Karpas-422 (cell line): ENCODE data around the gene FRAS1. TPM values are rescaled to one million over a fixed set of nuclear protein-coding genes. Genes with fewer than 3 reads are reported as not detected.
"Not testable (repeated sequence)": the region's sequence is repeated elsewhere in the genome, so short reads cannot be mapped to it uniquely, and the experiment has no call there.

Source experiments
- DNase-seq: peaks from one replicate; pipeline ENCODE4 v3.0.0-alpha.2; 2015
- H2AFZ ChIP-seq: fragments of 200-600 bp; sonication (generic); 2 replicates; pipeline ENCODE4 v1.6.1; 2014; ENCODE audit warnings: antibody characterized with exemption, low read length, mixed read lengths
- H3K27ac ChIP-seq: fragments of 200-600 bp; sonication (generic); 2 replicates; pipeline ENCODE4 v1.5.1; 2014; ENCODE audit warnings: mild to moderate bottlenecking, low read length, moderate library complexity
- H3K27me3 ChIP-seq: fragments of 200-600 bp; sonication (generic); 2 replicates; pipeline ENCODE4 v1.6.1; 2014; ENCODE audit warnings: low read length, mixed read lengths
- H3K36me3 ChIP-seq: fragments of 200-600 bp; sonication (generic); 2 replicates; pipeline ENCODE4 v1.6.1; 2014; ENCODE audit warnings: low read length, mixed read lengths; ENCODE audit not compliant: insufficient read depth
- H3K4me1 ChIP-seq: fragments of 200-600 bp; sonication (generic); 2 replicates; pipeline ENCODE4 v1.6.1; 2014; ENCODE audit warnings: mild to moderate bottlenecking, low read length, mixed read lengths
- H3K4me2 ChIP-seq: fragments of 200-600 bp; sonication (generic); 2 replicates; pipeline ENCODE4 v1.6.1; 2014; ENCODE audit warnings: low read length, low read depth, mild to moderate bottlenecking; ENCODE audit not compliant: poor library complexity, severe bottlenecking
- H3K4me3 ChIP-seq: fragments of 200-600 bp; sonication (generic); 2 replicates; pipeline ENCODE4 v1.5.1; 2014; ENCODE audit warnings: mild to moderate bottlenecking, antibody characterized with exemption, low read length, mixed read lengths
- H3K79me2 ChIP-seq: fragments of 200-600 bp; sonication (generic); 2 replicates; pipeline ENCODE4 v1.6.1; 2014; ENCODE audit warnings: mild to moderate bottlenecking, low read length, mixed read lengths
- H3K9ac ChIP-seq: fragments of 200-600 bp; sonication (generic); 2 replicates; pipeline ENCODE4 v1.6.0; 2014; ENCODE audit warnings: low read length
- H3K9me2 ChIP-seq: fragments of 200-600 bp; sonication (generic), shearing (Covaris generic); replicated peaks from 2 replicates; pipeline ENCODE4 v1.6.0; 2014; ENCODE audit warnings: mild to moderate bottlenecking, low read length, moderate library complexity; ENCODE audit not compliant: insufficient read depth
- H3K9me3 ChIP-seq: fragments of 300-700, 200-600 bp; sonication (generic); 2 replicates; pipeline ENCODE4 v1.6.1; 2014; ENCODE audit warnings: low read length, mixed read lengths
- H4K20me1 ChIP-seq: fragments of 200-600 bp; sonication (generic); 2 replicates; pipeline ENCODE4 v1.6.1; 2014; ENCODE audit warnings: mild to moderate bottlenecking, antibody characterized with exemption, low read length, low read depth; ENCODE audit not compliant: insufficient read depth
- total RNA-seq: library from RNA; depleted of rRNA; stranded (reverse); fragments of >200 nt; shearing (Covaris generic); gene quantifications from 2 replicates; pipeline ENCODE4 v1.2.3, GENCODE V29; 2014; ENCODE audit warnings: low replicate concordance

Gene FRAS1
- total RNA-seq, 1 experiment from 2014 or later: not detected

DNA sequence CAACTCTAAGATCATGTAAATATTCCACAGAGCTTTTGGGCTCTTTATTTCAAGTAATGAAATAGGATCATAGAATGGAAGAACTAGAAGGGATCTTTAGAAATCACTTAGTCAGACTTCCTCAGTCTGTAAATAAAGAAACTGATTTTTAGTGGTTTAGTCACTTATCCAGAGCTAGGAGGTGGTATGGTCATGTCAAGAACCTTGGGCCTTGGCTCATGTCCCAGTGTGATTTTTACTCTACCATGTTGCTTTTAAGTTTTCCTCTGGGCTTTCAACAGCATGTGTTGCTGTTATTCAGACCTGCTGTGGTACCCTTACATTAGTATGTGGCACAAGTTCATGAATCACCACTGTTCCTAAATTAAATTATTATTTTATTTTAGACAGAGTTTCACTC is 184.9 kb downstream of the FRAS1 start:
- H3K27ac ChIP-seq: no peak overlapping the region
- no peak overlapping the region for H2AFZ ChIP-seq
- no peaks in the 10 kb centered on the region for H3K79me2 ChIP-seq
- H4K20me1 ChIP-seq: no peaks in the 10 kb centered on the region
- no peaks in the 10 kb centered on the region for H3K9me3 ChIP-seq
- no peaks in the 10 kb centered on the region for H3K27me3 ChIP-seq
- H3K4me2 ChIP-seq: no peak overlapping the region
- H3K4me3 ChIP-seq: no peak overlapping the region
- no peaks in the 10 kb centered on the region for H3K36me3 ChIP-seq
- no peak for DNase-seq
- no peaks in the 10 kb centered on the region for H3K4me1 ChIP-seq
- H3K9me2 ChIP-seq: no peaks in the 10 kb centered on the region
- H3K9ac ChIP-seq: no peak overlapping the region

DNA sequence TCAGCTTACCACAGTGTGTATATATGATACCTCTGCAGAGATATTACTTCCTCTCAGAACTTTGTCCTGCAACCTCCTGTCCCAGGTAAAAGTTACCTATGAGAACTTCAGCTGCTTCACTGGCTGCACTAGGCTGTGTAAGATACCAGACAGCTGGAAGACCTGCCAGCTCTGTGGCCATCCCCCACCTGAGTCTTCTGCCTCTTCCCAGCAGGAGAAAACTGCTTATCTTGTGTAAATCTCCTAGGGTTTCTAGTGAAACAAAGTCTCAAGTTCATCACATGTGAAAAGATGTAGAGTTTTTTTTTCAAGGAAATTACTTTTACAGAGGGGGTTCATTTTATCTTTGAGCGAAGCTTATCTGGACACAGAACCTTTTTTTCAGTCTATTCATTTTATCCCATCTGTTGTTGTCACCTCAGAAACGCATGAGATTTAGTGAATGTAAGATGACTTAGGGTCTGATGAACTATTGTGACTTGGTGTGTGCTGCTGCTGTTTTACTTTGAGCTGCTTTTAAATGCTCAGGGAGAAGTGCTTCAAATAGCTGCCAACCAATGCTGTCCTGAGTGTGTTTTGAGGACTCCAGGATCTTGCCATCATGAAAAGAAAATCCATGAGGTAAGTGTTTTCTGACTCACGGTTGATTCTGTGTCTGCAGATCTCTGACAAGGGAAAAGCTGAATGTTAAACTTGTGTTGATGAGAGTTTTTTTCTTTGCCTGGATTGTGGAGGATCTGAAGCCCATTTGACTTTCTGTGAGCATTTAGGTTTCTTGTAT is 187.8 kb downstream of the FRAS1 start:
- no peaks in the 10 kb centered on the region for H3K27me3 ChIP-seq
- H3K79me2 ChIP-seq: no peaks in the 10 kb centered on the region
- no peak overlapping the region for H3K4me2 ChIP-seq
- H3K4me1 ChIP-seq: no peaks in the 10 kb centered on the region
- no peaks in the 10 kb centered on the region for H4K20me1 ChIP-seq
- no peak overlapping the region for H2AFZ ChIP-seq
- H3K27ac ChIP-seq: no peak overlapping the region
- DNase-seq: no peak
- no peaks in the 10 kb centered on the region for H3K36me3 ChIP-seq
- H3K9me2 ChIP-seq: no peaks in the 10 kb centered on the region
- no peak overlapping the region for H3K4me3 ChIP-seq
- H3K9me3 ChIP-seq: no peaks in the 10 kb centered on the region
- no peak overlapping the region for H3K9ac ChIP-seq

DNA sequence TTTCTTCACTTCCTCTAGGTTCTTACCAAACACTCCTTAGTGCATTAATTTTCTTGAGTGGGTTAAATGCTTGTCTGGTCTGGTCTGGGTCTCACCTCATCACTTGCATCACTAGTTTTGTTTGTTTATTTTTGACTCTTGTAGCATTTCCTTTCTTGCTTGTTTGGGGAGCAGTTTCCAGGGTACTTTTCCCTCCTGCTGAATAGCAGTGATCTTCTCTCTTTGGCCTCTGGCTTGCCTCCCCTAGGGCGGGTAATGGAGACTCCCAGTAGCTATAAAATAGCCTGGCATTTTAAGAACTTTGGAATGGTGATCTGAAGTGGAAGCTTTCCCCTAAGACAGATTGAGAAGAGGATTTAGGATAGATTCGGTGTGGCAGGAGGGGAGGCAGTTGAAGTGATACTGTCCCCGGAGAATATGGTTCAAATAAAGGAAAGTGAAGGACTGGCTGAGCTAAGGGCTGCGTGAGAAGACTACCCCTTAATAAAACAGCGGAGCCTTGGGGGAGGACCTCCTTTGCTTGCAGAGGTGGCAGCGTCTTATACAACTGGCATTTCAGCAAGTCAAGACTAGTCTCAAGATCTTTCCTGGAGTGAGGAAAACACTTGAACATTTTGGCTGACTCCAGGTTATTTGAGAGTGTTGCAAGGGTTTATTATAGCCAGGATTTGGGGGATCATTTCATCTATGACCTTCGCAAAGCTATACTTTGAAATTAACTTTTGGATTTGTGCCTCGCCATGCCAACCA is 190.6 kb downstream of the FRAS1 start:
- Histone ChIP-seq H3K9me2 (no peaks in the 10 kb centered on the region), H3K9me3 (no peaks in the 10 kb centered on the region), H4K20me1 (no peaks in the 10 kb centered on the region), H3K9ac (no peak overlapping the region), H3K4me1 (peaks cover 5% of the 10 kb centered on the region), H2AFZ (no peak overlapping the region), H3K4me2 (no peak overlapping the region), H3K4me3 (no peak overlapping the region), H3K27me3 (no peaks in the 10 kb centered on the region), H3K79me2 (no peaks in the 10 kb centered on the region), H3K27ac (no peak overlapping the region), H3K36me3 (no peaks in the 10 kb centered on the region)
- DNase-seq: no peak

DNA sequence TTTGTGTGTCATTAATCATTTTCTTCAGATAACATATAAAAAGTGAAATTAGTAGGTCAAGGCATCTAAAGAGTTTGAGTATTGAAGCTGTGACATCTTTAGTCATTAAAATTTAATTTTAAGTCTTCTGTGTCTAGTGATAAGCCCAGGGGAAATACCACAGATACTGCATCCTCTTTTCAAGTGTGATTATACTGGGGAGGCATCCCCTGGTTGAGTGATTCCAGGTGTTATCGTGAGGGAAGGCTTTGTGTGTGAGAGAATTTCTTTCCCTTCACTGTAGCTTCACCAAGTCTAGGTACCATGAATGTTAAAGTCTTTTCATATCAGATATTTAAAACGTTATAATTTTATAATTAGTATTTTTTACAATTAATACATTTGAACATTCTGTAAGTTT is 193.4 kb downstream of the FRAS1 start:
- Histone ChIP-seq H3K9ac (no peak overlapping the region), H3K4me3 (no peak overlapping the region), H3K4me1 (peaks cover 5% of the 10 kb centered on the region), H3K9me3 (no peaks in the 10 kb centered on the region), H3K27ac (no peak overlapping the region), H2AFZ (no peak overlapping the region), H3K27me3 (no peaks in the 10 kb centered on the region), H3K36me3 (no peaks in the 10 kb centered on the region), H3K4me2 (no peak overlapping the region), H4K20me1 (no peaks in the 10 kb centered on the region), H3K79me2 (no peaks in the 10 kb centered on the region), H3K9me2 (no peaks in the 10 kb centered on the region)
- peak; percentile 45 for DNase-seq

DNA sequence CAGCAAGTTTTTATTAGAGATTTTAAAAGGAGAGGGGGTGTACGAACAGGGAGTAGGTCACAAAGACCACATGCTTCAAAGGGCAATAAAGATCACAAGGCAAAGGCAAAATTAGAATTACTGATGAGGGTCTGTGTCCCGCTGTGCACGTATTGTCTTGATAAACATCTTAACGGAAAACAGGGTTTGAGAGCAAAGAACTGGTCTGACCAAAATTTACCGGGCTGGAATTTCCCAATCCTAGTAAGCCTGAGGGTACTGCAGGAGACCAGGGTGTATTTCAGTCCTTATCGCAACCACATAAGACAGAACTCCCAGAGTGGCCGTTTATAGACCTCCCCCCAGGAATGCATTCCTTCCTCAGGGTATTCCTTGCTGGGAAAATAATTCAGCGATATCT is 195.7 kb downstream of the FRAS1 start:
- H3K4me3 ChIP-seq, H2AFZ ChIP-seq, H3K4me2 ChIP-seq, H3K27me3 ChIP-seq, H3K79me2 ChIP-seq, H3K9me2 ChIP-seq, H3K27ac ChIP-seq, H3K9me3 ChIP-seq, H3K4me1 ChIP-seq, DNase-seq, H4K20me1 ChIP-seq, H3K36me3 ChIP-seq, H3K9ac ChIP-seq: not testable (repeated sequence)

DNA sequence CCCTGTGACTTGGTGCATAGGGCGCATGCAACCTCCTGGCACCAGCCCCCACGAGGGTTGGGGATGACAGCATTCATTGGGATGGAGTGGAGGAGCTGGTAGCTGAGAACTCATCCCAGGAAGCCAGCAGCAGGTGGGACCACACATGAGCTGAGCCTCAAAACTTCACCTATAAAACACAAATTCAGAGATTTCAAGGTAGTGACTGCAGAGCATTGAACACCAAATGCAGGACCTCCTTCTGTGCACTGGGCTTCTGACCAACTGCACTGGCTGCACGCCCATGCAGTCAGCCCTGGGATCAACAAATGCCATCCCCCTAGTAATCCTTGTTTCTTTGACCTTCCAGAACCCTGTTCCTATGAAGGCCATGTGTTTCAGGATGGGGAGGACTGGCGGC is 197.8 kb downstream of the FRAS1 start:
- H3K27ac ChIP-seq: no peak overlapping the region
- H3K4me1 ChIP-seq: peaks cover 5% of the 10 kb centered on the region
- DNase-seq: no peak
- no peak overlapping the region for H3K4me2 ChIP-seq
- H3K4me3 ChIP-seq: no peak overlapping the region
- no peaks in the 10 kb centered on the region for H3K9me2 ChIP-seq
- H3K79me2 ChIP-seq: no peaks in the 10 kb centered on the region
- H3K9ac ChIP-seq: no peak overlapping the region
- H3K27me3 ChIP-seq: no peaks in the 10 kb centered on the region
- no peaks in the 10 kb centered on the region for H4K20me1 ChIP-seq
- H3K9me3 ChIP-seq: no peaks in the 10 kb centered on the region
- no peak overlapping the region for H2AFZ ChIP-seq
- H3K36me3 ChIP-seq: no peaks in the 10 kb centered on the region

DNA sequence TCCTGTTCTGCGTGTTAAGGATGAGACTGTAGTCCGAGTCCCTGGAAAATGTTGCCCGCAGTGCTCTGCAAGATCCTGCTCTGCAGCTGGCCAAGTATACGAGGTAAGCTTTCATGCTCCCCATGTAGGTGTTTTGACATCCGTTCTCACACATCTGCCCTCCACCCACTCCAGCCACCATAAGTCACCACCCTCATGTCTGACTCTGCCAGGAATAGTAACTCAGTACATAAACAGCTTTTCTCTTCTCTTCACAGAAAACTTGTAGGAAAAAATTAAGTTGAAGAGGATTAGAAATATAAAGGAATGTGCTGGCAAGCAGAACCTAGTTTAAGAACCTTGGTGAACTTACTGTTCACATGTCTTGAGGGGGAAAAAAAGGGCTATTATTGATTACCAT is 207.9 kb downstream of the FRAS1 start:
- Histone ChIP-seq H3K9me3 (no peaks in the 10 kb centered on the region), H3K36me3 (no peaks in the 10 kb centered on the region), H3K4me1 (no peaks in the 10 kb centered on the region), H3K27ac (no peak overlapping the region), H3K9ac (no peak overlapping the region), H3K9me2 (no peaks in the 10 kb centered on the region), H3K27me3 (no peaks in the 10 kb centered on the region), H3K4me3 (no peak overlapping the region), H3K79me2 (no peaks in the 10 kb centered on the region), H4K20me1 (no peaks in the 10 kb centered on the region), H2AFZ (no peak overlapping the region), H3K4me2 (no peak overlapping the region)
- DNase-seq: no peak

DNA sequence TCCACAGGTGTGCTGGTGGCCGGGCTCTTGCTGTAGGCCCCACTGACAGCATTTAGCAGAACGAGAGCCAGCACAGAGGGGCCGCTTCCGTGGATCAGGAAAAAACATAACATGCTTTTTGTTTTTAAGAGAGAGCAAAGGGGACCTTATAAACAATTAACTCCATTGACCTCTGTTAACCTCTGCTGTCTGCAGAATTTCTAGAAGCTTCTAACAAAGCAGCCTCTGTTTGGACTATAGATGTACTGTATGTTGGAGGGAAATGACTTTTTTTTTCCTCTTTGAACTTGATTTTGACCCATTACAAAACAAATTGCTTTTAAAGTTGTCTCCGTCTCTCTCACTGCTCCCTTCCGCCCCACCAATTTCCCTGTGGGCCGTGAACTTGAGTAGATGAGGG is 210.7 kb downstream of the FRAS1 start:
- H3K9me2 ChIP-seq: no peaks in the 10 kb centered on the region
- no peak overlapping the region for H3K27ac ChIP-seq
- no peaks in the 10 kb centered on the region for H3K79me2 ChIP-seq
- no peaks in the 10 kb centered on the region for H3K9me3 ChIP-seq
- H4K20me1 ChIP-seq: no peaks in the 10 kb centered on the region
- H3K4me3 ChIP-seq: no peak overlapping the region
- no peak overlapping the region for H3K9ac ChIP-seq
- H3K27me3 ChIP-seq: no peaks in the 10 kb centered on the region
- no peak overlapping the region for H3K4me2 ChIP-seq
- no peak overlapping the region for H2AFZ ChIP-seq
- no peaks in the 10 kb centered on the region for H3K36me3 ChIP-seq
- no peaks in the 10 kb centered on the region for H3K4me1 ChIP-seq
- no peak for DNase-seq
